Thymus (tissue), 11 donors: ENCODE measurements around the gene FSTL5. TPM values are rescaled to one million over a fixed set of nuclear protein-coding genes. Genes with fewer than 3 reads are reported as not detected.

Source experiments
- DNase-seq, 9 donors: peaks; one replicate each; pipeline ENCODE4 v3.0.0-alpha.2; 2013; ENCODE audit warnings: low spot score in 9 of 9, low read depth in 6 of 9, missing footprints in 1 of 9
- H3K27ac ChIP-seq, 2 donors: one replicate each; pipeline ENCODE4 v1.5.1; 2013; ENCODE audit warnings: control low read depth in 1 of 2, low read depth in 1 of 2, low read length in 1 of 2, mild to moderate bottlenecking in 1 of 2, moderate library complexity in 1 of 2
- H3K27me3 ChIP-seq, 2 donors: one replicate each; pipeline ENCODE4 v1.5.1; 2013; ENCODE audit warnings: low read length in 1 of 2; ENCODE audit not compliant: control insufficient read depth in 2 of 2, insufficient read depth in 1 of 2
- H3K36me3 ChIP-seq, 2 donors: one replicate each; pipeline ENCODE4 v1.5.1; 2013; ENCODE audit warnings: low read length in 1 of 2, mild to moderate bottlenecking in 1 of 2, moderate library complexity in 1 of 2; ENCODE audit not compliant: control insufficient read depth in 2 of 2, insufficient read depth in 2 of 2
- H3K4me1 ChIP-seq, 2 donors: one replicate each; pipeline ENCODE4 v1.5.1; 2013; ENCODE audit warnings: low read length in 2 of 2; ENCODE audit not compliant: control insufficient read depth in 2 of 2, insufficient read depth in 2 of 2
- H3K4me3 ChIP-seq, 2 donors: one replicate each; pipeline ENCODE4 v1.5.1; 2013; ENCODE audit warnings: low read length in 2 of 2, control low read depth in 1 of 2, mild to moderate bottlenecking in 1 of 2
- H3K9me3 ChIP-seq, 2 donors: one replicate each; pipeline ENCODE4 v1.5.1; 2013; ENCODE audit warnings: low read length in 1 of 2, mild to moderate bottlenecking in 1 of 2; ENCODE audit not compliant: control insufficient read depth in 2 of 2, insufficient read depth in 1 of 2
- WGBS: extraction: QIAGEN DNeasy Blood & Tissue Kit; methylation state at CpG from one replicate; pipeline ENCODE4 v1.1.7; 2013; 5-methylcytosine and 5-hydroxymethylcytosine counted together
- polyA plus RNA-seq: library from polyadenylated mRNA; stranded (reverse); fragments of 200-250 nt; gene quantifications from one replicate; pipeline ENCODE4 v1.2.3, GENCODE V29; 2013
- total RNA-seq: library from RNA; stranded (reverse); fragments of 120-200 nt; gene quantifications from one replicate; pipeline ENCODE4 v1.2.4, GENCODE V29; 2013
- donor health status: healthy.

Gene FSTL5
- total and polyA plus RNA-seq, 2 donors, result 0.05 to 0.07 TPM

GRCh38 chr4:161841759-161842158 is 322.0 kb downstream of the FSTL5 start:
- H3K4me1 ChIP-seq, result no peaks in the 10 kb centered on the region
- 91% methylated on average over 4 of the region's 4 CpGs for WGBS

GRCh38 chr4:161829591-161829990 is 334.2 kb downstream of the FSTL5 start:
- DNase-seq, result no peak
- H3K27ac ChIP-seq, result no peak overlapping the region
- H3K36me3 ChIP-seq, result no peaks in the 10 kb centered on the region
- H3K4me3 ChIP-seq, result no peak overlapping the region
- no peaks in the 10 kb centered on the region for H3K4me1 ChIP-seq
- H3K9me3 ChIP-seq, result peaks cover 0 to 4% of the 10 kb centered on the region in 2 donors
- no peaks in the 10 kb centered on the region for H3K27me3 ChIP-seq

More at GRCh38 chr4:161841759-161842158, 322.0 kb downstream of the FSTL5 start:
- no peak for DNase-seq
- Histone ChIP-seq H3K36me3 (no peaks in the 10 kb centered on the region), H3K27ac (no peak overlapping the region), H3K9me3 (no peaks in the 10 kb centered on the region), H3K27me3 (no peaks in the 10 kb centered on the region), H3K4me3 (no peak overlapping the region)

- 64% methylated on average over 1 of the region's 1 CpG for WGBS
- no peaks in the 10 kb centered on the region for H3K36me3 ChIP-seq
- H3K27ac ChIP-seq, result no peak overlapping the region
- H3K27me3 ChIP-seq, result no peaks in the 10 kb centered on the region
- DNase-seq, result no peak
- H3K4me3 ChIP-seq, result no peak overlapping the region
- H3K4me1 ChIP-seq, result no peaks in the 10 kb centered on the region
- peaks cover 0 to 9% of the 10 kb centered on the region in 2 donors for H3K9me3 ChIP-seq
Observed at GRCh38 chr4:161828061-161828460, 335.7 kb downstream of the FSTL5 start.

- H3K9me3 ChIP-seq, result peaks cover 0 to 17% of the 10 kb centered on the region in 2 donors
- H3K27ac ChIP-seq, result no peak overlapping the region
- no peaks in the 10 kb centered on the region for H3K36me3 ChIP-seq
- H3K27me3 ChIP-seq, result no peaks in the 10 kb centered on the region
- no peaks in the 10 kb centered on the region for H3K4me1 ChIP-seq
- 97% methylated on average over 3 of the region's 3 CpGs for WGBS
- H3K4me3 ChIP-seq, result no peak overlapping the region
- no peak for DNase-seq
Observed at GRCh38 chr4:161827013-161827412, 336.8 kb downstream of the FSTL5 start.

- Histone ChIP-seq H3K36me3 (no peaks in the 10 kb centered on the region), H3K27me3 (no peaks in the 10 kb centered on the region), H3K27ac (no peak overlapping the region), H3K4me1 (no peaks in the 10 kb centered on the region), H3K9me3 (peaks cover 0 to 17% of the 10 kb centered on the region in 2 donors), H3K4me3 (no peak overlapping the region)
- 100% methylated on average over 1 of the region's 1 CpG for WGBS
- DNase-seq, result no peak
Observed at GRCh38 chr4:161823450-161823849, 340.4 kb downstream of the FSTL5 start.

GRCh38 chr4:161822174-161822573 is 341.6 kb downstream of the FSTL5 start:
- Histone ChIP-seq H3K36me3 (no peaks in the 10 kb centered on the region), H3K27me3 (no peaks in the 10 kb centered on the region), H3K4me3 (no peak overlapping the region), H3K4me1 (no peaks in the 10 kb centered on the region), H3K27ac (no peak overlapping the region), H3K9me3 (peaks cover 0 to 18% of the 10 kb centered on the region in 2 donors)
- DNase-seq, result no peak
- WGBS, result 98% methylated on average over 1 of the region's 1 CpG

- H3K36me3 ChIP-seq, result no peaks in the 10 kb centered on the region
- H3K27ac ChIP-seq, result no peak overlapping the region
- H3K4me1 ChIP-seq, result no peaks in the 10 kb centered on the region
- DNase-seq, result no peak
- 85% methylated on average over 11 of the region's 11 CpGs for WGBS
- no peak overlapping the region for H3K4me3 ChIP-seq
- peaks cover 0 to 11% of the 10 kb centered on the region in 2 donors for H3K9me3 ChIP-seq
- H3K27me3 ChIP-seq, result no peaks in the 10 kb centered on the region
Observed at GRCh38 chr4:161817914-161818313, 345.9 kb downstream of the FSTL5 start.

- Histone ChIP-seq H3K27ac (no peak overlapping the region), H3K4me3 (no peak overlapping the region), H3K36me3 (no peaks in the 10 kb centered on the region), H3K4me1 (no peaks in the 10 kb centered on the region), H3K9me3 (peaks cover 0 to 4% of the 10 kb centered on the region in 2 donors), H3K27me3 (no peaks in the 10 kb centered on the region)
- DNase-seq, result no peak
- WGBS, result 95% methylated on average over 1 of the region's 1 CpG
Observed at GRCh38 chr4:161816958-161817357, 346.8 kb downstream of the FSTL5 start.

- H3K4me3 ChIP-seq, result no peak overlapping the region
- no peaks in the 10 kb centered on the region for H3K4me1 ChIP-seq
- no peaks in the 10 kb centered on the region for H3K36me3 ChIP-seq
- no peak overlapping the region for H3K27ac ChIP-seq
- WGBS, result 81% methylated on average over 1 of the region's 1 CpG
- no peaks in the 10 kb centered on the region for H3K27me3 ChIP-seq
- no peak for DNase-seq
- peaks cover 0 to 4% of the 10 kb centered on the region in 2 donors for H3K9me3 ChIP-seq
Observed at GRCh38 chr4:161815841-161816240, 348.0 kb downstream of the FSTL5 start.

- Histone ChIP-seq H3K4me3 (no peak overlapping the region), H3K9me3 (peaks cover 0 to 4% of the 10 kb centered on the region in 2 donors), H3K27ac (no peak overlapping the region), H3K4me1 (no peaks in the 10 kb centered on the region), H3K27me3 (no peaks in the 10 kb centered on the region), H3K36me3 (no peaks in the 10 kb centered on the region)
- DNase-seq, result no peak
Observed at GRCh38 chr4:161813889-161814288, 349.9 kb downstream of the FSTL5 start.
